Endothelial cell of umbilical vein (primary cell): ENCODE measurements around the gene NR4A3. TPM values are rescaled to one million over a fixed set of nuclear protein-coding genes. Genes with fewer than 3 reads are reported as not detected.

Source experiments
- BruUV-seq: library from RNA; stranded (reverse); fragments of 400-500 nt; replicated peaks from 2 replicates; lab custom pipeline; 2021; lab: Mats Ljungman, UMichigan
- CTCF ChIA-PET: fragments of 300-600, 350-600 bp; sonication (Branson Sonifier 250); formaldehyde crosslinking; loops from one replicate; lab custom pipeline; 2021; ENCODE audit warnings: antibody characterized with exemption, inconsistent platforms; lab: Charles Lee
- POLR2A ChIA-PET: fragments of 300-600, 350-600 bp; sonication (Branson Sonifier 250); formaldehyde crosslinking; loops from one replicate; lab custom pipeline; 2021; ENCODE audit warnings: antibody characterized with exemption, inconsistent platforms; lab: Charles Lee
- DNase-seq: peaks from one replicate; pipeline ENCODE4 v3.0.0-alpha.2; 2011; ENCODE audit warnings: low read depth, low spot score
- FAIRE-seq: peaks from 2 replicates; lab custom pipeline; 2011; peaks lifted over from hg19 to GRCh38; lab: Jason Lieb, UNC
- H2AFZ ChIP-seq: 2 replicates; pipeline ENCODE4 v1.6.0; 2012; ENCODE audit warnings: low read depth, low read length, control low read depth, inconsistent platforms
- H3K27ac ChIP-seq: 2 replicates; pipeline ENCODE4 v1.5.1; 2011; ENCODE audit warnings: low read depth, mild to moderate bottlenecking, control low read depth, low read length, moderate library complexity; ENCODE audit not compliant: insufficient read depth
- H3K27me3 ChIP-seq, 2 experiments: 2 replicates each; pipeline versions ENCODE4 v1.6.0 to v1.6.1; 2011; ENCODE audit warnings: low read length in 2 of 2, mixed read lengths in 1 of 2; ENCODE audit not compliant: control insufficient read depth in 2 of 2, insufficient read depth in 2 of 2
- H3K36me3 ChIP-seq, 2 experiments: 2 replicates in 1 of 2; 3 replicates in 1 of 2; pipeline ENCODE4 v1.5.1; 2011; ENCODE audit warnings: low read length in 2 of 2, mild to moderate bottlenecking in 1 of 2, moderate library complexity in 1 of 2; ENCODE audit not compliant: control insufficient read depth in 2 of 2, insufficient read depth in 2 of 2; ENCODE audit errors: extremely low read depth in 1 of 2
- H3K4me1 ChIP-seq: 3 replicates; pipeline ENCODE4 v1.5.1; 2011; ENCODE audit warnings: mild to moderate bottlenecking, low read length; ENCODE audit not compliant: control insufficient read depth, insufficient read depth; ENCODE audit errors: extremely low read depth
- H3K4me2 ChIP-seq: 2 replicates; pipeline ENCODE4 v1.6.1; 2011; ENCODE audit warnings: low read length, control low read depth, mixed read lengths; ENCODE audit not compliant: insufficient read depth
- H3K4me3 ChIP-seq, 3 experiments: fragments of 200-600 bp in 1 of 3; sonication (generic), shearing (Covaris generic) in 1 of 3; replicated peaks in 1 of 3; 2 replicates each; pipeline ENCODE4 v1.5.1; 2011 to 2016; ENCODE audit warnings: control low read depth in 3 of 3, low read length in 3 of 3, mild to moderate bottlenecking in 2 of 3, inconsistent platforms in 1 of 3, low read depth in 1 of 3, moderate library complexity in 1 of 3; ENCODE audit not compliant: insufficient read depth in 1 of 3
- H3K79me2 ChIP-seq: 2 replicates; pipeline ENCODE4 v1.6.0; 2012; ENCODE audit warnings: low read length, inconsistent platforms; ENCODE audit not compliant: control insufficient read depth, insufficient read depth
- H3K9ac ChIP-seq: replicated peaks from 2 replicates; pipeline ENCODE3; 2011; ENCODE audit warnings: low read length, control low read depth; ENCODE audit not compliant: insufficient read depth; ENCODE audit errors: extremely low read depth
- H3K9me1 ChIP-seq: replicated peaks from 3 replicates; pipeline ENCODE4 v1.6.0; 2011; ENCODE audit warnings: mild to moderate bottlenecking, low read length; ENCODE audit not compliant: control insufficient read depth, insufficient read depth; ENCODE audit errors: extremely low read depth
- H3K9me3 ChIP-seq: replicated peaks from 2 replicates; pipeline ENCODE4 v1.5.1; 2012; ENCODE audit warnings: low read length, inconsistent platforms; ENCODE audit not compliant: control insufficient read depth, insufficient read depth
- H4K20me1 ChIP-seq: replicated peaks from 2 replicates; pipeline ENCODE3; 2011; ENCODE audit warnings: mild to moderate bottlenecking, low read length; ENCODE audit not compliant: control insufficient read depth, insufficient read depth; ENCODE audit errors: extremely low read depth
- EZH2 ChIP-seq: IDR thresholded peaks from 2 replicates; pipeline ENCODE4 v1.6.1; 2012; ENCODE audit warnings: borderline replicate concordance, low read depth, mild to moderate bottlenecking, moderate library complexity, low read length, inconsistent platforms; ENCODE audit not compliant: severe bottlenecking
- FOS ChIP-seq: IDR thresholded peaks from 2 replicates; pipeline ENCODE4 v1.6.1; 2011; ENCODE audit warnings: mild to moderate bottlenecking, low read length, moderate library complexity, borderline replicate concordance; ENCODE audit not compliant: insufficient read depth
- GATA2 ChIP-seq: IDR thresholded peaks from 2 replicates; pipeline ENCODE4 v1.7.0; 2011; ENCODE audit warnings: low read depth, mild to moderate bottlenecking, moderate library complexity, mixed read lengths, low read length; ENCODE audit not compliant: insufficient read length, insufficient read depth
- JUN ChIP-seq: IDR thresholded peaks from 2 replicates; pipeline ENCODE4 v1.6.1; 2011; ENCODE audit warnings: borderline replicate concordance, low read depth; ENCODE audit not compliant: insufficient read length, insufficient read depth
- MYC ChIP-seq: IDR thresholded peaks from one replicate; pipeline ENCODE4 v1.6.1; 2011; ENCODE audit warnings: mild to moderate bottlenecking, low read depth, low read length
- POLR2A ChIP-seq: IDR thresholded peaks from 2 replicates; pipeline ENCODE4 v1.6.1; 2012; ENCODE audit warnings: low read depth, mild to moderate bottlenecking, control low read depth, low read length
- POLR2AphosphoS5 ChIP-seq: IDR thresholded peaks from 2 replicates; pipeline ENCODE4 v1.6.1; 2012; ENCODE audit warnings: low read depth, mild to moderate bottlenecking, control low read depth, low read length, moderate library complexity; ENCODE audit not compliant: insufficient read depth
- dilution Hi-C: fragments of 300-500 bp; cut with MboI; formaldehyde crosslinking; loops from one replicate; pipeline ENCODE4 v1.15.0; 2019; ENCODE audit warnings: low sequenced_read_pairs; ENCODE audit not compliant: extremely low pct_ligation_motif_present
- intact Hi-C: fragments of 100-400 bp; cut with micrococcal nuclease; formaldehyde crosslinking; loops from one replicate; pipeline ENCODE4 v1.10.0; 2022
- polyA plus RNA-seq, 4 experiments: library from polyadenylated mRNA; depleted of rRNA in 3 of 4; stranded (reverse) in 3 of 4; unstranded in 1 of 4; fragments of >200 nt; gene quantifications; 2 replicates each; pipeline versions ENCODE4 v1.2.1 to v1.2.3, GENCODE V29; 2011 to 2012; ENCODE audit warnings: missing spikeins in 1 of 4
- total RNA-seq: library from RNA; stranded (reverse); gene quantifications from 2 replicates; pipeline ENCODE4 v1.2.3, GENCODE V29; 2021
- TF ChIP-seq, protein P1 (sequence below), 2 donors: IDR thresholded peaks; 1 replicate in 1 of 2; 2 replicates in 1 of 2; pipeline ENCODE4 v1.5.1; 2011; ENCODE audit warnings: low read length in 2 of 2, mild to moderate bottlenecking in 2 of 2, moderate library complexity in 2 of 2, control low read depth in 1 of 2, inconsistent platforms in 1 of 2, low read depth in 1 of 2; ENCODE audit not compliant: insufficient read depth in 1 of 2; ENCODE audit errors: extremely low read depth in 1 of 2
- TF ChIP-seq, protein P2 (sequence below): IDR thresholded peaks from 2 replicates; pipeline ENCODE4 v1.6.1; 2011; ENCODE audit not compliant: insufficient read depth, insufficient read length

Gene NR4A3
- total and polyA plus RNA-seq, 2 donors (not counting 3 experiments of a cell fraction or from before 2014, with no cell fraction given), result 0.11 to 0.22 TPM

DNA sequence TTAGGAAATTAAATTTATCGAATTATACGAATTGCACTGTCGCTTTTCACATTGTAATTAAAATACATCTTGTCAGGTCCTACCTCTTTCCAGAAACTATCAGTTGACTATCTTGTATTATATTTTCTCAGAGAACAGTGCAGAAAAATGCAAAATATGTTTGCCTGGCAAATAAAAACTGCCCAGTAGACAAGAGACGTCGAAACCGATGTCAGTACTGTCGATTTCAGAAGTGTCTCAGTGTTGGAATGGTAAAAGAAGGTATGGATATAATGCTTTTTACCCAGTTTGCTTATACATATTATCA is 10.8 kb downstream of the NR4A3 start:
- no TSS peak for BruUV-seq
- no peak overlapping the region for H3K9ac ChIP-seq
- intact Hi-C loops, result no loop called here
- no peaks in the 10 kb centered on the region for H3K9me3 ChIP-seq
- no peaks in the 10 kb centered on the region for H3K79me2 ChIP-seq
- peaks cover 30 to 41% of the 10 kb centered on the region in 2 experiments for H3K27me3 ChIP-seq
- FAIRE-seq (no peak), DNase-seq (no peak)
- H3K36me3 ChIP-seq, result no peaks in the 10 kb centered on the region
- POLR2A ChIA-PET, result no interaction called here
- no peak overlapping the region for H3K4me2 ChIP-seq
- dilution Hi-C loops, result no loop called here
- H3K9me1 ChIP-seq, result no peaks in the 10 kb centered on the region
- H3K27ac ChIP-seq, result no peak overlapping the region
- CTCF ChIA-PET, result no interaction called here
- no peaks in the 10 kb centered on the region for H4K20me1 ChIP-seq
- H3K4me1 ChIP-seq, result no peaks in the 10 kb centered on the region
- TF ChIP-seq, protein P1, sequence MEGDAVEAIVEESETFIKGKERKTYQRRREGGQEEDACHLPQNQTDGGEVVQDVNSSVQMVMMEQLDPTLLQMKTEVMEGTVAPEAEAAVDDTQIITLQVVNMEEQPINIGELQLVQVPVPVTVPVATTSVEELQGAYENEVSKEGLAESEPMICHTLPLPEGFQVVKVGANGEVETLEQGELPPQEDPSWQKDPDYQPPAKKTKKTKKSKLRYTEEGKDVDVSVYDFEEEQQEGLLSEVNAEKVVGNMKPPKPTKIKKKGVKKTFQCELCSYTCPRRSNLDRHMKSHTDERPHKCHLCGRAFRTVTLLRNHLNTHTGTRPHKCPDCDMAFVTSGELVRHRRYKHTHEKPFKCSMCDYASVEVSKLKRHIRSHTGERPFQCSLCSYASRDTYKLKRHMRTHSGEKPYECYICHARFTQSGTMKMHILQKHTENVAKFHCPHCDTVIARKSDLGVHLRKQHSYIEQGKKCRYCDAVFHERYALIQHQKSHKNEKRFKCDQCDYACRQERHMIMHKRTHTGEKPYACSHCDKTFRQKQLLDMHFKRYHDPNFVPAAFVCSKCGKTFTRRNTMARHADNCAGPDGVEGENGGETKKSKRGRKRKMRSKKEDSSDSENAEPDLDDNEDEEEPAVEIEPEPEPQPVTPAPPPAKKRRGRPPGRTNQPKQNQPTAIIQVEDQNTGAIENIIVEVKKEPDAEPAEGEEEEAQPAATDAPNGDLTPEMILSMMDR (IDR thresholded peaks at IDR 0.05; ENCODE audit: extremely low read depth in 1 of 2, insufficient read depth in 1 of 2, low read depth in 1 of 2, low read length in 2 of 2), result no peak
- no peak for TF ChIP-seq GATA2
- no peak for TF ChIP-seq POLR2AphosphoS5
- TF ChIP-seq EZH2, result no peak
- no peak for TF ChIP-seq MYC
- TF ChIP-seq, protein P2, sequence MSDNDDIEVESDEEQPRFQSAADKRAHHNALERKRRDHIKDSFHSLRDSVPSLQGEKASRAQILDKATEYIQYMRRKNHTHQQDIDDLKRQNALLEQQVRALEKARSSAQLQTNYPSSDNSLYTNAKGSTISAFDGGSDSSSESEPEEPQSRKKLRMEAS, result no peak
- no peak for TF ChIP-seq JUN
- TF ChIP-seq POLR2A, result no peak
- TF ChIP-seq FOS, result no peak
- no peak overlapping the region for H3K4me3 ChIP-seq
- no peak overlapping the region for H2AFZ ChIP-seq
